ENCODE measurements around the gene SLC38A3.

Gene SLC38A3

DNA sequence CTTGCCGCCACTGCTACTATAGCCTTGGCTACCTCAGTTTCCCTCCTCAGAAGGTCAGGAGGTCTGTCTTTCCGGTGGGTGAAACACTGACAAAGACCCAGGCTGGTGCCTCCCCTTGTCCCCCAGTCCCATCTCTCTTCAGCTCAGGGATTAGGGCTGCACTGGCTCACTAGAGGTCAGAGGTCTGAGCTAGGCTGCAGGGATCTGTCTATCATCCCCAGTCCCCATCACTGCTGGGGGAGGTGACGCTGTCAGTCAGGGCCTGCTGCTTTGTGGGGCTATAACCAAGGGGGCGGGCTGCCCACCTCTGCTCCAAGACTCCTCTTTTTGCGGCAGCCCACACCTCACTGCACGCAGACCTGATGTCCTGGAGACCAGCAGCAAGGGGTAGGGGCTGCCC, 36.3 kb upstream of the SLC38A3 start:
- no peak for DNase-seq
- intact Hi-C loops (cut with DNase I), result no loop called here

DNA sequence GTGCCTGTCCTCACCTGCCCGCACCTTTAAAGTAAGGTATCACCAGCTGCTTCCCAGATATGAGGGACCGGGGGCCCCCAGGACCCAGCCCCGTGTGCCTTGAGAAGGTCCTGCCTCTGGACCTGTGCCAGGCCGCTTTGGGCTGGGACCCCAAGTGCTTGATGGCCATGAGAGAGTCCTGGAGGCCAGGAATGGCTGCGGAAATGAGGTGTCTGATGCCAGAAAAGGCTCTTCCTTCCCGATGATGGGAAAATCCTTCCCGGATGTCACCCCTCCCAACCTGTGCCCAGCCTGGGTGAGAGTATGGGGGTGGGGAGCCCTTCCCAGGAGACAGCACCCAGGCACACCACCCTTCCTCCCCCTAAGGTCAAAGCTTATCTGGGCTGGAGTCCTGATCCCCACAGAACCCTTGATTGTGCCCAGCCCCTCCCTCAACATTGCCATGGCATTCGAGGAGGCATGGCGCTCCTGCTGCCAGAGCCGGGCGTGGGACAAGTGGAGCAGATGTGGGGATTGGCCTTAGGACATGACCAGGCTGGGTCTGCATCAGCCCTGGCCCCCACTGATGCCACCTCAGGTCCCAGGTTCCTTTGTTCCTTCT, 35.7 kb upstream of the SLC38A3 start:
- DNase-seq, result no peak
- intact Hi-C loops (cut with DNase I), result no loop called here

DNA sequence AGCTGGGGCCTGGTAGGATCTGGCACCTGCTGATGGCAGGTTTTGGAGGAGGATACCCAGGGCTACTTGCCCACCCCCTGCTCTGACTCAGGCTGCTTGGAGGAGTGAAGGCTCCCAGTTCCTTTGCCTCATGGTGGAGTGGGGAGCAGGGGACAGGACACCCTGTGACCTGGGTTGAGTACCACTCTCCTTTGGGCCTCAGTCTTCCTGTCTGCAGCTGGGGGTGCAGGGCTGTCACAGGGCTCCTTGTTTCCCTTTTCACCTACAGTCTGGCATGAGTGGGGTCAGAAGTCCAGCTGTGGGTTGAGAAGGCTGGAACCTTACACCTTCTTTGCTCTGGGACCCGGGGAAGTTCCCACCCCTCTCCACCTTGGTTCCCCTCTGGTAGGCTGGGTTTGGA, 35.2 kb upstream of the SLC38A3 start:
- intact Hi-C loops (cut with DNase I), result no loop called here
- DNase-seq, result no peak

DNA sequence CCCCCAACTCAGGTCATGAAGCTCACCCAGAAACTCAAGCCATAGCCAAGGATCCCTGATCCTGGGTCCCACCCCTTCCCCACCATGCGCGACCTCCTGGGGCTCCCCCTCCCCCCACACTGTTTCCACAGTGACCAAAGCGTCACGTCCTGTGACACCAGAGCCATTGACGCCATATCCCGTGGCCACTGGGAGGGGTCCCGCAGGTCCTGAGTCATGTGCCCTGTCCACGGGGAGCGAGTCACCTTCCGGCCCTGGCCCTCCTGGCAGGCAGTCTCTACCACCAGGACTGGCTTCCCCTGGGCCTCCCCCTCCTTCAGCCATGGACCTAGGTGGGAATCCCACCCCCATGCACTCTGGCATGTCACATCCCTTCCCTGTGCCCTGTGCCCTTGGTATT, 34.4 kb upstream of the SLC38A3 start:
- intact Hi-C loops (cut with DNase I), result no loop called here
- DNase-seq, result no peak

DNA sequence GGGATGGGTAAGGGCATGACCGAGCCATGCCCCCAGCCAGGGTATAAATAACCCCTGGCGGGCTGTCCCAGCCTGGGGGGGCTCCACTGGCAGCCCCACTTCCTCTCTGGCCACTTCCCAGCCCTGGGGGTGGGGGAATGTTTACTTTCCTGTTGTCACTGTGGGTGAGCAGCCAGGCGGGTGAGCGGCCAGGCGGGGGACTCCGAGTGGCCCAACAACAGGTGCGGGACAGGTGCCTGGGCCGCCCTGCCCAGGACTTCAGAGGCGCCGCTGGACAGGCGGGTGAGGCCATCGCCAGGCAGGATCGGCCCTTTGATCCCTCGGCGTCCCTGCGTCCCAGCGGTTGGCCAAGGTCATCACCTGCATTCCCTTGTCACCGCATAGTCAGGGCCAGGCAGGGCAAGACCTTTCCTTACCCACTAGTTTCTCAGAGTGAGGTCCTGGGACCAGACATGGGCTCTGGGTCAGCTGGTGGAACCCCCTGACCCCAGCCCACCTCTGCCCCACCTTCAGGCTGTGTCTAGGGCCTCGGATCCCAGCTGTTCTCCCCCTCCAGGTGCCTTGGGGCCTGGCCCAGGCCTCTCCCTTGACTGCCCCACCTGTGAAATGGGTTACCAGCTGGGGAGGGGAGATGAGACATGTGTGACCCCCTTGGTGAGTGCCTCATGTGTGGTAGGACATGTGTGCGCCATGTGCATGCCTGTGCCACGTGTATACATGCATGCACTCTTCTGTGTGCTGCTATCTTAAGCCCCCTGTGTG, 33.4 kb upstream of the SLC38A3 start:
- no peak for DNase-seq

DNA sequence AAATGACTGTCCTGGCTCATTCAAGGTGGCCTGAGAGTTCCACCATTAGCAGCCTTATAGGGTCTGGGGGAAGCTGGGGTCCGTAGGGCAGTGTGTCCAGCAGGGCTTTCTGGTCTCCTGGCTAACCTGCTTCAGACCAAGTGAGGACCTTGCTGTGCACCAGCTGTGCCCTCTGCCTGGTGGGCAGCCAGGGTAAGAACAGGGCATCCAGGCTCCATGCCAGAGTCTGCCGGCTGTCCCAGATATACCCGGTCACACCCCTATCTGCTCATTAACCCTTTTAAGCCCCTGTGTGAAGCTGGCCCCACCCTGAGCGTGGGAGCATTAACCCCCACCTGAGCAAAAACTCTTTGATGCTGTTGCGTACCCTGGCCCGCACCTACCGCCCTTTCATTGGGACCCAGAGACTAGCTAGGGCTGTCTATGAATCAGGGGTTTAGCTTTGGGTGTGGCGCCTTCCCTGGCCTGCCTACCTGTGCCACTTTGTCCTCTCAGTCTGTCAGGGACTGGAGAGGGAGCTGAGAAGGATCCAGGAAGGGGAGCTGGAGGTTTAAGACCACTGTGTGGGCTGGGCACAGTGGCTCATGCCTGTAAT, 32.3 kb upstream of the SLC38A3 start:
- intact Hi-C loops (cut with DNase I), result no loop called here
- no peak for DNase-seq

More for the DNA sequence above, 33.4 kb upstream of the SLC38A3 start:
- intact Hi-C loops (cut with DNase I), result no loop called here

DNA sequence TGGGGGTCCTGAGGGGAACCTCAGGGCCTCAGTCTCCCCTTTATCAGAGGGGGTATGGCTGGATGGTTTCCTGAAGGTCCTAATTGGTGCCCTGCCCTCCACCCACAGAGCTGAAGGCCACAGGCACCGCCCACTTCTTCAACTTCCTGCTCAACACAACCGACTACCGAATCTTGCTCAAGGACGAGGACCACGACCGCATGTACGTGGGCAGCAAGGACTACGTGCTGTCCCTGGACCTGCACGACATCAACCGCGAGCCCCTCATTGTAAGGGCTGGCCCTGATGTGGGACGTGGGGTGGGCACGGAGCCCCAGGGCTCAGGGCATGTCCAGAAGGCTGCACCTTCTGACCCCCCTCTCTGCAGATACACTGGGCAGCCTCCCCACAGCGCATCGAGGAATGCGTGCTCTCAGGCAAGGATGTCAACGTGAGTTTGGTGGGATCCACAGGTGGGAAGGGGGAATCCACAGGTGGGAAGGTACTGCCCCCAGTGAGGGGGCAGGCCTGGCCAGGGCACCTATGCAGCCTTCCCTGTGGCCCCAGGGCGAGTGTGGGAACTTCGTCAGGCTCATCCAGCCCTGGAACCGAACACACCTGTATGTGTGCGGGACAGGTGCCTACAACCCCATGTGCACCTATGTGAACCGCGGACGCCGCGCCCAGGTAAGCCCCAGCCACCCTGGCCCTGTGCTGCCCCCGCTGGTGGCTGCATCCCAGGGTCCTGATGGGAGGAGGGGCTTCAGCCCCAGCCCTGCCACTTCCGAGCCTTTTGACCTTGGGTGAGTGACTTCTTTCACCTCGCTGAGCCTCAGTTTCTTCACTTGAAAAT, 31.2 kb upstream of the SLC38A3 start:
- DNase-seq, result no peak
- intact Hi-C loops (cut with DNase I), result no loop called here

DNA sequence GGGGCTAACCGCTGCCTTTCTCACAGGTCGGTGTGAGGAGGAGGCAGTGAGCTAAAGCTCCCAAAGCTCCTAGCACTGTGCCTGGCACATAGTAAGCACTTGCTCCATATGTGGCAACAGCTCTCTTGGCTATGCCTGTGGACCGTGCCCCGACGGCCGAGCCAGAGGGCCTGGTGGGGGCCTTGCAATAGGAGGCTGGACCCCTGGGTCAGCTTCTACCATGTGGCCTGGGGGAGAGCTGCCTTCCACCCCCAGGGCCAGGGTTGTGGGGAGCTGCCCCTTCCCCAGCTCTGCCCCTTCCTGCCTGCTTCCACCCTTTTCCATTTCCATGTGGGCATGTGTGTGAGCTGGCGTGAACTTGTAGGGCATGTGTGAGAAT, 30.6 kb upstream of the SLC38A3 start:
- no peak for DNase-seq
- intact Hi-C loops (cut with DNase I), result no loop called here

DNA sequence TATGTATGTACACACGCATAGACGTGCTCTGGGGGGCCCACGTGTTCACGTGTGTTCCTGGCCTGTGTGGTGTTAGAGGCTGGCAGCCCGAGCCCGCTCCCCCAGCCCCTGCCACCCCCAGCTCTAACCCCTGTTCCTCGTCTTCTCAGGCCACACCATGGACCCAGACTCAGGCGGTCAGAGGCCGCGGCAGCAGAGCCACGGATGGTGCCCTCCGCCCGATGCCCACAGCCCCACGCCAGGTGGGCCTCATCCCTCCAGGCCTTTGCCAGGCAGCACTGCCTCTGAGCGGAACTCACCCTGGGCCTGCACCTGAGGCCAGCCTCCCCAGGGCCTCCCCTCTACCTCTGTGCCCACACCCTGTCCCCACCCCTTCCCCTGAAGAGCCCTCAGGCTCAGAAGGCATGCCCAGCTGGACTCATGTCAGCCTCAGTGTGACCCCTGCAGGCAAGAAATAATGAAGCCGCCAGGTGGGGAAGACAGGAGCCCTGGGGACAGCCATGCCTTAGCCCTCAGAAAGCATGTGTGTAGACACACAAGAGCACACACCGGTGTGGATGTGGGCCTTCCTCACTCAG, 30.0 kb upstream of the SLC38A3 start:
- intact Hi-C loops (cut with DNase I), result no loop called here
- DNase-seq, result no peak

DNA sequence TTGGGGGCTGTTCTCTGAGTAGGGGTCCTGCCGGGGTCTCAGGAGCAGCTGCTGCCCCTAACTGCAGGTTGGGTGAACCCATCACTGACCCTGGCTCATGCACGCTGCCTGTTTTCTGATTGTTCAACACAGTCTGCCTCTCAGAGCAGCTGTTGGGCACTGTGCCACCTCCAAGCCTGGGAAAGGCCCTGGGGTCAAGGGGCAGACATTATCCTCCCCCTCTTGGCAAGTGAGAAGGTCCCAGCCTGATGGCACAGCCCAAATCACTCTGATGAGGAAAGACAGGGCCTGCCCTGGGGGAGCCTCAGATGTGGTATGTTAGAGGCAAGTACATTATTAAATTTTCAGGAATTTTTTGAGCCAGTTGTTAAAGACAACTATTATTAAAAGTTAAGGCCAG, 27.7 kb upstream of the SLC38A3 start:
- no peak for DNase-seq
- intact Hi-C loops (cut with DNase I), result no loop called here

DNA sequence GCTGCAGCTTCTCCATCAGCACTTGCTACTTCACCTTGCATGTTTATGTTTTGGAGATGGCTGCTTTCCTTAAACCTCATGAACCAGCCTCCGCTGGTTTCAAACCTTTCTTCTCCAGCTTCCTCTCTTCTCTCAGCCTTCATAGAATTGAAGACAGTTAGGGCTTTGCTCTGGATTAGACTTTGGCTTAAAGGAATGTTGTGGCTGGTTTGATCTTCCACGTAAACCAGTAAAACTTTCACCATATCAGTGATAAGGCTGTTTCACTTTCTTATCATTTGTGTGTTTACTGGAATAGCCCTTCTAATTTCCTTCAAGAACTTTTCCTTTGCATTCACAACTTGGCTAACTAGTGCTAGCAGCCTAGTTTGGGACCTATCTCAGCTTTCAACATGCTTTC, 25.4 kb upstream of the SLC38A3 start:
- no peak for DNase-seq
- intact Hi-C loops (cut with DNase I), result no loop called here

DNA sequence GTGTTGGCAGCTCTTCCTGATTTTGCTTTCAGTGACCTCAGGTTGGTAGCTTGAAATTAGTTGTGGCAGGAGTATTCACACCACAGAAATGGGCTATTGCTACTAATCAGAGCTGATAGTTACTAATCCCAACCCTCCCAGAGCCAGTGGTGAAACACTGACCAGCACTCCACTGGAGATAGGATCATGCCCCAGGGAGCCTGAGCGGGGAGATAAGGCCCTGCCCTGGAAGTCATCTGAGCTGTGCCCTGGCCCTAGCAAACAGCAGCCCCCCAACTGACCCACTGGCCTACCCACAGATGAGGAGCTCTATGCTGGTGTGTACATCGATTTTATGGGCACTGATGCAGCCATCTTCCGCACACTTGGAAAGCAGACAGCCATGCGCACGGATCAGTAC, 23.1 kb upstream of the SLC38A3 start:
- intact Hi-C loops (cut with DNase I), result no loop called here
- no peak for DNase-seq

DNA sequence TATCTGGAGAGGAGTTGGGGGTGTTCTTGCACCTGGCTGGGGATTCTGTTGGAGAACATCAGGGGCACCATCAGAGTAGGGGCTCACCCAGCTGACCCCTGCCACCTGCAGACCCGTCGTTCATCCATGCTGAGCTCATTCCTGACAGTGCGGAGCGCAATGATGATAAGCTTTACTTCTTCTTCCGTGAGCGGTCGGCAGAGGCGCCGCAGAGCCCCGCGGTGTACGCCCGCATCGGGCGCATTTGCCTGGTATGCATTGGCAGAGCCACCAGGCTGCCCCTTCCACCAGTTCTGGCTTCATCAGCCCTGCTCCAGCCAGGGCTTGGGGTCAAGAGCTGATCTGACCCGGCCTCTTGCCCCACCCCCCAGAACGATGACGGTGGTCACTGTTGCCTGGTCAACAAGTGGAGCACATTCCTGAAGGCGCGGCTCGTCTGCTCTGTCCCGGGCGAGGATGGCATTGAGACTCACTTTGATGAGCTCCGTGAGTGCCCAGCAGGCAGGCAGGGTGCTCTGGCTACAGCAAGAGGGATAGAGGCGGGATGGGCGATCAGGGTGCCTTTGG, 22.5 kb upstream of the SLC38A3 start:
- intact Hi-C loops (cut with DNase I), result no loop called here
- DNase-seq, result no peak

DNA sequence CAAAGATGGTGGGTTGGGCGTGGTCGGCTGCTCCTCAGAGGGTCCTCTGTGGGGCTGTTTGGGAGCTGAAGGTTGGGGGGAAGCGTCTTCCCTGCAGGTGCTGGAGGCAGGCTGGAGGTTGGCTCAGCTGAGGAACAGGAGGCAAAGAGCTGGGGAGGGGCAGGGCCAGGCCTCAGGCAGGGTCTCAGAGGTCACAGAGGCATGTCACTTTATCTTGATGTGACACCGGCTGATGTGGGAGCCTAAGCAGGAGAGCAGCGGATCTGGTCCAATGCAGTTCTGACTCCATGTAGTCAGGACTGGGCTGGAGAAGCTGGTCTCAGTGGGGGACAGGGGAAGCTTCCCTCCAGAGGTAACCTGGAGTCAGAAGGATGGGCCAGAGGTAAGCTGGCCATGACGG, 21.3 kb upstream of the SLC38A3 start:
- intact Hi-C loops (cut with DNase I), result no loop called here
- DNase-seq, result no peak

DNA sequence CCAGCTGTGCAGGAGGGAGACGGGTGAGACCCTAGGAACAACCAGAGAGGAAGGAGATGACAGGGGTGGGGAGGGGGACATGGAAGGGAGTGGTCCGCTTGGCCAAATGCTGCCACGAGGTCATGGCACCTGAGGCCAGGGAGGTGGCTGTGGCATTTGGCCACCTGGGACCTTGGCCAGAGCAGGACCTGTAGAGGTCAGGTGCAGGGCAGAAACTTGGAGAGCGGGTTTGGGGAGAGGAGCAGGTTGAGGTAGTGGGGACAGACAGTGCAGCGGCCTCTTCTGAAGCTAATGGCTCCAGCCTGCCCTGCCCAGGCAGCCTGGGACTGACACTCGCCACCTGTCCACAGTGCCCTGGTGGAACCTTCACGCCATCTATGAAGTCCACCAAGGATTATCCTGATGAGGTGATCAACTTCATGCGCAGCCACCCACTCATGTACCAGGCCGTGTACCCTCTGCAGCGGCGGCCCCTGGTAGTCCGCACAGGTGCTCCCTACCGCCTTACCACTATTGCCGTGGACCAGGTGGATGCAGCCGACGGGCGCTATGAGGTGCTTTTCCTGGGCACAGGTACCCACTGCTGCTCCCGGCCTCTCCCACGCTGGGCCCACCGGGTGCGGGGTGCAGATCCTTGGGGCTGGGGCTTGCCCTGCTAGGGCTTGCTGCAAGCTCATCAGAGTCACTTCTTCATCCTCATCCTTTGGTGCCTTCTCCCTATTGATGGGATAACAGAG, 20.7 kb upstream of the SLC38A3 start:
- DNase-seq, result no peak
- intact Hi-C loops (cut with DNase I), result no loop called here

DNA sequence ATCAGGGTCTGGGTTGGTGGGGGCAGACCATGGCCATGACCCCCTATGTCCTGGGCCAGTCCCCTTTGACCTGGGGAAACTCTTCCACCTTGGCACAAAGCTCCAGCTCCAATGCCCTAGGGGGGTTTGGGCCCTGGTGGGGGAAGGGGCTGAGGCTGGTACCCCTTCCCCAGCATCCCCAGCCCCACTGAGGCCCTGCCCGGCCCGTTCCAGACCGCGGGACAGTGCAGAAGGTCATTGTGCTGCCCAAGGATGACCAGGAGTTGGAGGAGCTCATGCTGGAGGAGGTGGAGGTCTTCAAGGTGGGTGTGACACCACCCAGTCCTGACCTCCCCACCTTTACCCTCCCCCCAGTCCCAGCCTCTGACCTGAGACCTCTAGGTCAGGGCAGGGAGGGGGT, 19.8 kb upstream of the SLC38A3 start:
- DNase-seq, result no peak

DNA sequence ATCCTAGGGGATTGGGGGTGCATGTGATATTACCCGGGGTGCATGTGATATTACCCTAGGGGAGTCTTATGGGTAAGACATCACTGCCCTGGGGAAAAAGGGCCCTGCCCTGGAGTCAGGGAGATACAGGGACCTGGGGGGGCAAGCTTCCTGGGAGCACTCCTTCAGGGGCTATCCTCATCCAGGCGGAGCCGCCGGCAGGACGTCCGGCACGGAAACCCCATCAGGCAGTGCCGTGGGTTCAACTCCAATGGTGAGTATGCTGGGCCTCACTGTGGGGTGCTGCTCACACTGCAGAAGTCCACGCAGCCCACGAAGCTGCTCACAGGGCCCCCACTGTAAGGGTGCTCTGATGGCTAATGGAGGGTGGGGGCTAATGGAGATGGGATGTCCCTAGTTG, 19.0 kb upstream of the SLC38A3 start:
- no peak for DNase-seq
- intact Hi-C loops (cut with DNase I), result no loop called here

More for the DNA sequence above, 19.8 kb upstream of the SLC38A3 start:
- intact Hi-C loops (cut with DNase I), result no loop called here

DNA sequence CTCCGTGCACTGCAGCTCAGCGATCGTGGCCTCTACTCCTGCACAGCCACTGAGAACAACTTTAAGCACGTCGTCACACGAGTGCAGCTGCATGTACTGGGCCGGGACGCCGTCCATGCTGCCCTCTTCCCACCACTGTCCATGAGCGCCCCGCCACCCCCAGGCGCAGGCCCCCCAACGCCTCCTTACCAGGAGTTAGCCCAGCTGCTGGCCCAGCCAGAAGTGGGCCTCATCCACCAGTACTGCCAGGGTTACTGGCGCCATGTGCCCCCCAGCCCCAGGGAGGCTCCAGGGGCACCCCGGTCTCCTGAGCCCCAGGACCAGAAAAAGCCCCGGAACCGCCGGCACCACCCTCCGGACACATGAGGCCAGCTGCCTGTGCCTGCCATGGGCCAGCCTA, 17.3 kb upstream of the SLC38A3 start:
- intact Hi-C loops (cut with DNase I), result no loop called here
- no peak for DNase-seq

DNA sequence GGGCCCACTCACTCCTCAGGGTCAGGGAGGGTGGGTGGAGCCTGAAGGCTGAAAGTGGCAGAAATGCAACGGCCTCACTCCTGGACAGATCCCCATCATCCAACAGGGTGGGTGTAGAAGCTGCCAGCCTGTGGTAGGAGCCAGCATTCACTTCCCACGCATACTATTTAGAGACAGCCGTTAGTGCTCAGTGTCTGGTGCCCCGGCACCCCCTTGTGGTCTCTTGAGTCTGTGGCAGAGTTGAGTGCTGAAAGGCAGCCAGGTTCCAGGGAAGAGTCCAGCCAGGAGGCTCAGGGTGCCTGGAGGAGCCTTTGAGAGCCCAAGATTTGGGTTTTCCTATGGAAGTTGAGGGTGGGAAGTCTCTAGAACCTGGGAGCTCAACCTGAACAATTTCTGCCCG, 15.8 kb upstream of the SLC38A3 start:
- peak; percentile 57 to 96 (median 77) for DNase-seq
- intact Hi-C loops (cut with DNase I), result loop anchor here (1.0 kb wide), 1 partner anchor 68 kb away; no protein-coding TSS in a partner anchor

DNA sequence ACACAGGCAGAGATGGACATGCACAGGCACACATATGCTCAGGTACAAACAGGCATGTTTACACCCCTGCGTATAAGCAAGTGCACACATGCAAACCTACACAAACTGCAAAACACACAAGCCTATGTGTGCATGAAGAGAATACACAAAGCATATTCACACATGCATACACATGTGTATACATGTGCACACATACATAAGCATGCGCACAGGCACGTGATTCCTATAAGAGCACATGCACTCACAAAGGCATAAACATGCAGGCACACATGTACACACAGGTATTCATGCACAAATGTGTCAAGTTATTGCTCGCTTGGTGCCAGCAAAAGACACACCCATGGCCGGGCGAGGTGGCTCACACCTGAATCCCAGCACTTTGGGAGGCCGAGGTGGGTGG, 15.1 kb upstream of the SLC38A3 start:
- DNase-seq, result no peak
- intact Hi-C loops (cut with DNase I), result loop anchor here (1.0 to 5.0 kb wide), 2 partner anchors 69 to 82 kb away; no protein-coding TSS in a partner anchor
